Anterior cingulate cortex (tissue), 58 donors: ENCODE data around the gene LIG4.

ENCODE experiments used
- DNase-seq, 58 donors: peaks; one replicate each; lab custom pipeline; 2025; lab: John Stamatoyannopoulos, UW

Gene LIG4

DNA sequence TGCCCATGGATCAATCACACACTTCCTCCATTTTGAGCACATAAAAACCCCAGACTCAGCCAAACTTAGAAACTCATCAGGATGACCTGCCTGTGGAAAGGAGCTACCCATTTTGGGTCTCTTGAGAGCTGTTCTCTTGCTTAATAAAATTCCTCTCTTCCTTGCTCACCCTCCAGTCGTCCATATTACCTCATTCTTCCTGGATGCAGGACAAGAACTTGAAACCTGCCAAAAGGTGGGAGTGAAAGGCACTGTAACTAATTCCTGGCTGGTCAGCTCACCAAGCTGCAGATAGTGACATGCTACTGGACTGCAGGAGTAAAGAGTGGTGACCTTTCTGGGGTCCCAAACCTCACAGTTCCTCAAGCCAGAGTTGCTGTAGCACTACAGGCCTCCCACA, 20.2 kb downstream of the LIG4 start:
- no peak for DNase-seq

- DNase-seq: no peak
Measured at GRCh38 chr13:108194435-108194936, 20.9 kb downstream of the LIG4 start.

DNA sequence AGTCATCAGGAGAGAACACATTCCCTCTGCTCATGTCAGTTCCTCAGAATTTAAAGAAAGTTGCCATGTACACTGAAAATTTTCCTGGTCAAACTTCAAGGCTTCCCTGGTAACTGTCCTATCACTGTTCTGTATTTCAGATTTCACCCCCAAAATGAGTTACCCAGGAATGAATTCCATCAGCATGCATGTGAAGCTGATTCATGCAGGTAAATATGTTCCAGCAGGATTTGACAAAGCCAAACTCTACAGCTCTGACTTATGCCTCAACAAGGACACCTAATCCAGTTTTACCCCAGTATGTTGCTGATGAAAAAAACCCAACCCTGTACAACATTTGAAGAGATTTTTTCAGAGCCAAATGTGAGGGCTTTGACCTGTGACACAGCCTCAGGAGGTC, 21.5 kb downstream of the LIG4 start:
- DNase-seq: no peak

GRCh38 chr13:108190897-108191296, 24.4 kb downstream of the LIG4 start:
- no peak for DNase-seq

GRCh38 chr13:108188260-108188659, 27.1 kb downstream of the LIG4 start:
- no peak for DNase-seq

GRCh38 chr13:108185223-108185622, 30.1 kb downstream of the LIG4 start:
- DNase-seq: no peak

- DNase-seq: no peak
Measured at GRCh38 chr13:108182652-108183051, 32.7 kb downstream of the LIG4 start.

- no peak for DNase-seq
Measured at GRCh38 chr13:108178078-108178477, 37.3 kb downstream of the LIG4 start.

DNA sequence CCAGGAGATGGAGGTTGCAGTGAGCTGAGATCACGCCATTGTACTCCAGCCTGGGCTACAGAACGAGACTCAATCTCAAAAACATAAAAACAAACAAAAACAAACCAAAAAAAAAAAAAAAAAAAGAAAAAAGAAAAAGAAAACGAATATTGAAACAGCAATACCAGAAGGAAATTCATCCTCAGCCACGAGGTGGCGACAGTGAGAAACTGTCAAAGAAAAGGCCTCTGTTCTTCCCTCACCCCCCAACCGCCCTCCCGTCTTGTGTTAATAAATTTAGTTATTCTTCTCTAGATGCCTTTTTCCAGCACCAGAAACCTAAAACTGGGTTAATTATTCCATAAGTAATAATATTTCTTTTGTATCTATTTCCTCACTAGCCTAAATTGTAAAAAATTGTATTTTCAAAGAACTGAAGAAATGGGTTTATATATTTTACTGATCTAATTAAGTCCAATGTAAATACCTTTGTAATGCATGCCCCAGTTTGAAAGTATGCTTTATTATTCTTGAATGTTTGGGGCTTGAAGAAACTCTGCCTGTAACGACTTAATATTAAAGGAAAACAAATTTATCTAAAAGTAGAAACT, 38.6 kb downstream of the LIG4 start:
- peak in 12 of 58 donors; percentile 0 to 23 (median 4) for DNase-seq

DNA sequence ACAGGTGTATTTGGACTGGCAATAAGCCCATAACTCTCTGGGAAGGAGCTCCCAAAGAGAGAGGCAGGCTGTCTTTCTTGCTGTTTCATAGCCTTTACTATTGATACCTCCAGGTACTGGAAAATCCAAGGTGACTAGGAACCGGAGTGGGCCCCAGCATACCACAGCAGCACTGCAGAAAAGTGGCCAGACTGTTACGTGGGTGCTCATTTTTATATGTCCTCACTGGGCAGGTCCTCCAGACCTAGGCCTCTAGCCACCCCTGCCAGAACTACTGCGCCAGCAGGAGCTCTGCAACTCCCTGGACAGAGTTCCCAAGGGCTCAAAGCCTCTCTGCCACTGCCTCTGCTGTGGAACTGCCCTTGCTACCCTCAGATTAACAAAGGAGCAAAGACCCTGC, 46.4 kb downstream of the LIG4 start:
- no peak for DNase-seq

GRCh38 chr13:108166078-108166477, 49.3 kb downstream of the LIG4 start:
- DNase-seq: no peak

DNA sequence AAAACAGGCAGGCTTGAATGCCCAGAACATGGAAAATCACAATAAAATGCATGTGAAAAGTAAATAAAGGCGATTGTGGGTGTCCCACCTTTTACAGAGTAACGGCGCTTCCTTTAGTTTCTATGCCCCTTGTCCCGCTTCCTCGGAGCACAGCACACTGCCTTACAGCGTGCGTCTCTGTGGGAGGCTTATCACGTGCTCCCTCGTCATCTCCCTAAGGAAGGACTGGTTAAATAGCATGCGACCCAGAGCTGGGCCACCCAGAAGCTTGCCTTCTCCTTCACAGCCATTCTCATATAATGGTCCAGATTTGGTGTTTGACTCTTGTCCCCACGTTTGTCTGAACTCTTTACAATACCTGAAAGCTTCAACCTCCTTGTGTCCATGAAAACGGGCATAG, 56.6 kb downstream of the LIG4 start:
- no peak for DNase-seq
